Stomach (tissue), 9 donors: ENCODE data around the gene ATP6V0B. TPM values are rescaled to one million over a fixed set of nuclear protein-coding genes. Genes with fewer than 3 reads are reported as not detected.

Source experiments
- DNase-seq, 2 donors: peaks; one replicate each; pipeline versions ENCODE4 v3.0.0 to v3.0.0-alpha.2; 2013 to 2019
- H3K27ac ChIP-seq, 5 donors: fragments of 200-600 bp in 4 of 5; sonication (generic) in 4 of 5; one replicate each; pipeline ENCODE4 v1.5.1; 2013 to 2019; ENCODE audit warnings: mild to moderate bottlenecking in 1 of 5, moderate library complexity in 1 of 5
- H3K27me3 ChIP-seq, 3 donors: fragments of 200-600 bp; sonication (generic); one replicate each; pipeline ENCODE4 v1.5.1; 2017 to 2019; ENCODE audit warnings: mixed run types in 1 of 3
- H3K36me3 ChIP-seq, 4 donors: fragments of 200-600 bp; sonication (generic); 1 replicate in 3 of 4; 2 replicates in 1 of 4; pipeline ENCODE4 v1.5.1; 2016 to 2019
- H3K4me1 ChIP-seq, 4 donors: fragments of 200-600 bp; sonication (generic); one replicate each; pipeline ENCODE4 v1.5.1; 2016 to 2019
- H3K4me3 ChIP-seq, 4 donors: fragments of 200-600 bp; sonication (generic) in 3 of 4; one replicate each; pipeline ENCODE4 v1.5.1; 2016 to 2019; ENCODE audit warnings: mild to moderate bottlenecking in 1 of 4
- H3K9me3 ChIP-seq, 4 donors: fragments of 200-600 bp; sonication (generic); one replicate each; pipeline ENCODE4 v1.5.1; 2016 to 2019
- CTCF ChIP-seq, 7 experiments: fragments of 450-650 bp in 4 of 7; fragments of 200-600 bp in 3 of 7; sonication (generic) in 3 of 7; IDR thresholded peaks; one replicate each; pipeline ENCODE4 v1.5.1; 2016 to 2019; ENCODE audit warnings: antibody characterized with exemption in 7 of 7, control low read depth in 2 of 7, mild to moderate bottlenecking in 1 of 7
- EP300 ChIP-seq: sonication (generic); formaldehyde crosslinking; IDR thresholded peaks from one replicate; pipeline ENCODE4 v1.6.1; 2017; ENCODE audit warnings: antibody characterized with exemption
- POLR2A ChIP-seq, 4 donors: fragments of 450-650 bp; IDR thresholded peaks; one replicate each; pipeline ENCODE4 v1.6.1; 2016; ENCODE audit warnings: antibody characterized with exemption in 4 of 4, control low read depth in 2 of 4, mild to moderate bottlenecking in 1 of 4, moderate library complexity in 1 of 4
- POLR2AphosphoS5 ChIP-seq, 3 donors: sonication (generic); formaldehyde crosslinking; IDR thresholded peaks; one replicate each; pipeline ENCODE4 v1.6.1; 2016; ENCODE audit warnings: antibody characterized with exemption in 3 of 3
- WGBS, 5 donors: extraction: QIAGEN DNeasy Blood & Tissue Kit in 3 of 5; methylation state at CpG; one replicate each; pipeline versions ENCODE4 v1.1.5 to v1.1.7; 2013 to 2018; 5-methylcytosine and 5-hydroxymethylcytosine counted together
- intact Hi-C: fragments of 100-400 bp; cut with DNase I; formaldehyde crosslinking; loops from one replicate; pipeline ENCODE4 v1.15.1; 2023; ENCODE audit warnings: low total_unique reads
- polyA plus RNA-seq, 3 donors: library from polyadenylated mRNA; stranded (reverse); fragments of 200-250 nt; gene quantifications; one replicate each; pipeline ENCODE4 v1.2.3, GENCODE V29; 2013
- total RNA-seq, 5 donors: library from RNA; depleted of rRNA; stranded (reverse); fragments of >200 nt; gene quantifications; one replicate each; pipeline versions ENCODE4 v1.1.0 to v1.2.3, GENCODE V29; 2014 to 2016
- donor health status: healthy with polysubstance abuse.
- donor health status: Bipolar disorder and iron deficiency.
- donor health status: healthy.

Gene ATP6V0B
- total and polyA plus RNA-seq, 8 donors: 32.1 to 188 (median 94.7) TPM

GRCh38 chr1:44021581-44022321 lies 47.0 kb downstream of the ATP6V0B start:
- DNase-seq: no peak

GRCh38 chr1:44024031-44024902 lies 49.5 kb downstream of the ATP6V0B start:
- Histone ChIP-seq H3K9me3 (no peaks in the 10 kb centered on the region), H3K36me3 (peaks cover 0 to 39% (median 9%) of the 10 kb centered on the region in 4 donors), H3K27ac (peak overlapping the region in 1 of 5 donors; percentile 29), H3K4me1 (peaks cover 3 to 39% (median 7%) of the 10 kb centered on the region in 4 donors), H3K4me3 (no peak overlapping the region), H3K27me3 (no peaks in the 10 kb centered on the region)
- no peak for DNase-seq
- intact Hi-C loops: no loop called here
- 88 to 98% (median 89%) methylated on average over 9 to 14 of the region's 14 CpGs for WGBS, 5 donors
- TF ChIP-seq POLR2A (IDR thresholded peaks at IDR 0.05): no peak
- TF ChIP-seq EP300: no peak
- TF ChIP-seq CTCF (IDR thresholded peaks at IDR 0.05): no peak
- TF ChIP-seq POLR2AphosphoS5 (IDR thresholded peaks at IDR 0.05): no peak

More at GRCh38 chr1:44021581-44022321, 47.0 kb downstream of the ATP6V0B start:
- H3K4me3 ChIP-seq: no peak overlapping the region
- H3K36me3 ChIP-seq: peaks cover 0 to 46% (median 9%) of the 10 kb centered on the region in 4 donors
- H3K27me3 ChIP-seq: no peaks in the 10 kb centered on the region
- peaks cover 0 to 24% (median 0%) of the 10 kb centered on the region in 4 donors for H3K4me1 ChIP-seq
- WGBS, 5 donors: 90 to 92% (median 92%) methylated on average over 9 to 10 of the region's 10 CpGs
- no peak overlapping the region for H3K27ac ChIP-seq
- H3K9me3 ChIP-seq: no peaks in the 10 kb centered on the region
- TF ChIP-seq EP300 (no peak), POLR2A (IDR thresholded peaks at IDR 0.05) (no peak), CTCF (IDR thresholded peaks at IDR 0.05) (no peak), POLR2AphosphoS5 (IDR thresholded peaks at IDR 0.05) (no peak)
- intact Hi-C loops: no loop called here

GRCh38 chr1:44024903-44025525 lies 50.3 kb downstream of the ATP6V0B start:
- Histone ChIP-seq H3K36me3 (peaks cover 0 to 36% (median 8%) of the 10 kb centered on the region in 4 donors), H3K27ac (peak overlapping the region in 2 of 5 donors; percentile 14 to 59), H3K4me1 (peaks cover 8 to 44% (median 11%) of the 10 kb centered on the region in 4 donors), H3K4me3 (no peak overlapping the region), H3K9me3 (no peaks in the 10 kb centered on the region), H3K27me3 (no peaks in the 10 kb centered on the region)
- DNase-seq: no peak
- TF ChIP-seq CTCF (IDR thresholded peaks at IDR 0.05) (no peak), POLR2AphosphoS5 (IDR thresholded peaks at IDR 0.05) (no peak), EP300 (no peak), POLR2A (IDR thresholded peaks at IDR 0.05) (no peak)
- 79 to 87% (median 85%) methylated on average over 13 of the region's 13 CpGs for WGBS, 5 donors
- intact Hi-C loops: no loop called here

- Histone ChIP-seq H3K36me3 (peaks cover 0 to 31% (median 5%) of the 10 kb centered on the region in 4 donors), H3K27ac (peak overlapping the region in 2 of 5 donors; percentile 40 to 59), H3K9me3 (no peaks in the 10 kb centered on the region), H3K4me3 (no peak overlapping the region), H3K4me1 (peaks cover 8 to 44% (median 14%) of the 10 kb centered on the region in 4 donors), H3K27me3 (no peaks in the 10 kb centered on the region)
- DNase-seq: peak; percentile 41 to 80
- 68 to 85% (median 77%) methylated on average over 3 of the region's 3 CpGs for WGBS, 5 donors
- TF ChIP-seq POLR2A (IDR thresholded peaks at IDR 0.05) (no peak), CTCF (IDR thresholded peaks at IDR 0.05) (no peak), POLR2AphosphoS5 (IDR thresholded peaks at IDR 0.05) (peak in 1 of 3 donors; percentile 21)
- intact Hi-C loops: no loop called here
These were observed 51.1 kb downstream of the ATP6V0B start for GRCh38 chr1:44025816-44026215.
